Central memory CD8-positive, alpha-beta T cell (primary cell): ENCODE data around the gene MTUS2.
"Not testable (repeated sequence)": the region's sequence is repeated elsewhere in the genome, so short reads cannot be mapped to it uniquely, and the experiment has no call there.

Experiments
- ATAC-seq: fragments of 150-1000 bp; cut with Tn5 transposase; replicated peaks from 2 replicates; pipeline ENCODE4 v1.10.0; 2022; ENCODE audit warnings: mild to moderate bottlenecking, moderate FRiP score, moderate number of reproducible peaks; ENCODE audit not compliant: poor library complexity, severe bottlenecking; ENCODE audit errors: extremely low read depth
- DNase-seq, 2 donors: peaks; one replicate each; pipeline ENCODE4 v3.0.0; 2021; ENCODE audit warnings: low spot score in 2 of 2
- H3K27ac Mint-ChIP-seq: one replicate; pipeline ENCODE4 v1.8.0; 2022; ENCODE audit warnings: low read depth, mild to moderate bottlenecking, moderate library complexity, mixed read lengths
- H3K27me3 Mint-ChIP-seq: one replicate; pipeline ENCODE4 v1.8.0; 2022; ENCODE audit warnings: mixed read lengths
- H3K36me3 Mint-ChIP-seq: one replicate; pipeline ENCODE4 v1.8.0; 2022; ENCODE audit warnings: mild to moderate bottlenecking, moderate library complexity, mixed read lengths; ENCODE audit not compliant: insufficient read depth
- H3K4me1 Mint-ChIP-seq: one replicate; pipeline ENCODE4 v1.8.0; 2022; ENCODE audit warnings: mixed read lengths
- H3K4me3 Mint-ChIP-seq: one replicate; pipeline ENCODE4 v1.8.0; 2022; ENCODE audit warnings: mild to moderate bottlenecking, moderate library complexity, mixed read lengths
- H3K9me3 Mint-ChIP-seq: one replicate; pipeline ENCODE4 v1.8.0; 2022; ENCODE audit warnings: mixed read lengths

The MTUS2 gene

GRCh38 chr13:29362849-29363604 lies 542.9 kb downstream of the MTUS2 start:
- H3K4me1 Mint-ChIP-seq: no peaks in the 10 kb centered on the region
- peaks cover 29% of the 10 kb centered on the region for H3K27me3 Mint-ChIP-seq
- DNase-seq (no peak), ATAC-seq (no peak)
- H3K36me3 Mint-ChIP-seq: no peaks in the 10 kb centered on the region
- H3K4me3 Mint-ChIP-seq: peak overlapping the region; percentile 18
- H3K27ac Mint-ChIP-seq: no peak overlapping the region
- H3K9me3 Mint-ChIP-seq: no peaks in the 10 kb centered on the region

DNA sequence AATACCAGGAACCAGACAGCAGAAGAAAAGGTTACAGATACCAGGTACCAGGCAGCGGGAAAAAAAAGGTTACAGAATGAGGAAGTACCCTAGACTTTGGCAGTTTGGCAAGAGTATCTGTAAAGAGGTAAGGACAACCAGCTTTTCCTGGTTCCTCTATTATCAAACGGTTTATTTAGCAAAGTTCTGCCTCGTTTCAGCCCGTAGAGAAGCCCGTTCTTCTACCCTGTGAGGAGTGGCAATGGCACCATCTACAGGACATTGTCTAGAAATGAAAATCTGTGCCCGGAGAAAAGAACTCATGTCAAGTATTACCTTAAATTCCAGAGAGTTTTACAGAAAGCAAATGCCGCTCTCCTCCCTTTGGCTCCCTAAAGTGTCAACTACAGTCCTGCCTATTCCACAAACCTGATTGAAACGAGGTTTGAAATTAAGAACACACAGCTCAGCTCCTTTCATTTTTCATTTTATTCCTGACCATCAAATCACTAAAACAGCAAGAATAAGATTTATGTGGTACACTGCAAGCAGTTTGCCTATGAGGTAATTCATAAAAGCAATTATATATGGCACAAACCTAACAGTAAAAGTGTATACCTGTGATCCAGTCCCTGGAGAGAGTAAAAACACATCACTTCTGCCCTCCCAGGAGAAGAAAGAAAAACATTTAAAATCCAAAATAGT lies 549.1 kb downstream of the MTUS2 start:
- Mint-ChIP-seq H3K9me3 (no peaks in the 10 kb centered on the region), H3K27ac (peak overlapping the region; percentile 17), H3K27me3 (peaks cover 64% of the 10 kb centered on the region), H3K4me3 (no peak overlapping the region), H3K4me1 (peaks cover 5% of the 10 kb centered on the region), H3K36me3 (no peaks in the 10 kb centered on the region)
- ATAC-seq: no peak
- DNase-seq: no peak

GRCh38 chr13:29379281-29379680 lies 559.1 kb downstream of the MTUS2 start:
- Mint-ChIP-seq H3K36me3 (no peaks in the 10 kb centered on the region), H3K9me3 (no peaks in the 10 kb centered on the region), H3K4me1 (no peaks in the 10 kb centered on the region), H3K27ac (no peak overlapping the region), H3K4me3 (no peak overlapping the region), H3K27me3 (peaks cover 48% of the 10 kb centered on the region)
- DNase-seq (no peak), ATAC-seq (no peak)

GRCh38 chr13:29379865-29380264 lies 559.7 kb downstream of the MTUS2 start:
- no peak for ATAC-seq
- Mint-ChIP-seq H3K27me3 (peaks cover 48% of the 10 kb centered on the region), H3K36me3 (no peaks in the 10 kb centered on the region), H3K4me1 (no peaks in the 10 kb centered on the region), H3K4me3 (no peak overlapping the region), H3K9me3 (no peaks in the 10 kb centered on the region), H3K27ac (no peak overlapping the region)
- DNase-seq: no peak

- Mint-ChIP-seq H3K36me3 (no peaks in the 10 kb centered on the region), H3K9me3 (no peaks in the 10 kb centered on the region), H3K4me1 (no peaks in the 10 kb centered on the region), H3K27me3 (peaks cover 36% of the 10 kb centered on the region), H3K4me3 (no peak overlapping the region), H3K27ac (no peak overlapping the region)
- no peak for DNase-seq
- no peak for ATAC-seq
Observed at GRCh38 chr13:29382021-29382420, 561.9 kb downstream of the MTUS2 start.

GRCh38 chr13:29383476-29383875 lies 563.3 kb downstream of the MTUS2 start:
- H3K36me3 Mint-ChIP-seq: no peaks in the 10 kb centered on the region
- H3K4me3 Mint-ChIP-seq: no peak overlapping the region
- ATAC-seq: no peak

DNA sequence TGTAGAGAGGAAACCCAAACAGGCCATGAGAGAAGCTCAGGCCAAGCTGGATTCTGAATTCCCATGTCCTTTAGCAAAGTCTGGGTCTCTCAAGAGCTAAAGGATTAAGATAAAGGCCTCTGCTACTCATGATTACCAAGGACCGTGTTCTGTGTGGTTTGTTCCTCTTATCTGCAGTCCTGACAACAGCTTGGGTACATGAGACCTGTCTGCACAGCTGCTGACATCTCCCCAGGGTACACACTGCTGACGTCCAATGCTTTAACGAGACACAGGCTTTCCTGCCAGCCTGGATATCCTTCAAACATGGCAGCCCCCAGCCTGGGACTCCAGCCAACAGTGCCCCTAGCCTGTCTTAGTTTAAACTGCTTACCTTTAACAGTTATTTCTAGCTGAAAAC lies 564.3 kb downstream of the MTUS2 start:
- ATAC-seq (no peak), DNase-seq (no peak)
- Mint-ChIP-seq H3K9me3 (no peaks in the 10 kb centered on the region), H3K4me1 (no peaks in the 10 kb centered on the region), H3K27me3 (peaks cover 23% of the 10 kb centered on the region), H3K36me3 (no peaks in the 10 kb centered on the region), H3K27ac (no peak overlapping the region), H3K4me3 (no peak overlapping the region)

More at GRCh38 chr13:29383476-29383875, 563.3 kb downstream of the MTUS2 start:
- no peak for DNase-seq
- H3K27me3 Mint-ChIP-seq: peaks cover 30% of the 10 kb centered on the region
- no peaks in the 10 kb centered on the region for H3K9me3 Mint-ChIP-seq
- H3K27ac Mint-ChIP-seq: no peak overlapping the region
- H3K4me1 Mint-ChIP-seq: no peaks in the 10 kb centered on the region

DNA sequence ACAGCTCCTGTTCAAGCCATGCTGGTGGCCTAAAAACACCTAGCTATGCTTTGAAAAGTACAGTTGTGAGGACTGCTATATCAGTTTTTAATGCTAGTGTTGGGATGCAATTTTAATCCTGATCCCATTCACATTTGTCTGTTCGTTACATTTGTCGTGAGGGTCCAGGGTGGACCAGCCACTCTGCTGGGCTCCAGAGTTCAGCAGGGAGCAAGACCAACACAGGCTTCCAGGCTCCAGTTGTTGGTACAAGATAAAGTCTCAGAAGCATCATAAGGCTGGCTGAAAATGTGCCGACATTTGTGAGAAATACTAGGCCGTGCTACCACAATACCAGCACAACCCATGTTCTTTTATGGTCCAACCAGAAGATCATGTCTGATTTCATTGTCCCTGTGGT lies 564.7 kb downstream of the MTUS2 start:
- peaks cover 22% of the 10 kb centered on the region for H3K27me3 Mint-ChIP-seq
- H3K4me3 Mint-ChIP-seq: no peak overlapping the region
- no peaks in the 10 kb centered on the region for H3K4me1 Mint-ChIP-seq
- DNase-seq: no peak
- no peak overlapping the region for H3K27ac Mint-ChIP-seq
- H3K36me3 Mint-ChIP-seq: no peaks in the 10 kb centered on the region
- H3K9me3 Mint-ChIP-seq: no peaks in the 10 kb centered on the region
- ATAC-seq: no peak

- H3K4me1 Mint-ChIP-seq: no peaks in the 10 kb centered on the region
Observed at GRCh38 chr13:29386246-29386645, 566.1 kb downstream of the MTUS2 start.

GRCh38 chr13:29390598-29390997 lies 570.5 kb downstream of the MTUS2 start:
- not testable (repeated sequence) for H3K4me3 Mint-ChIP-seq, H3K9me3 Mint-ChIP-seq, H3K27ac Mint-ChIP-seq, ATAC-seq, DNase-seq, H3K4me1 Mint-ChIP-seq, H3K36me3 Mint-ChIP-seq
- peaks cover 39% of the 10 kb centered on the region for H3K27me3 Mint-ChIP-seq

More at GRCh38 chr13:29386246-29386645, 566.1 kb downstream of the MTUS2 start:
- Mint-ChIP-seq H3K36me3 (no peaks in the 10 kb centered on the region), H3K27me3 (peaks cover 15% of the 10 kb centered on the region), H3K9me3 (no peaks in the 10 kb centered on the region), H3K4me3 (no peak overlapping the region), H3K27ac (no peak overlapping the region)
- DNase-seq (no peak), ATAC-seq (no peak)

DNA sequence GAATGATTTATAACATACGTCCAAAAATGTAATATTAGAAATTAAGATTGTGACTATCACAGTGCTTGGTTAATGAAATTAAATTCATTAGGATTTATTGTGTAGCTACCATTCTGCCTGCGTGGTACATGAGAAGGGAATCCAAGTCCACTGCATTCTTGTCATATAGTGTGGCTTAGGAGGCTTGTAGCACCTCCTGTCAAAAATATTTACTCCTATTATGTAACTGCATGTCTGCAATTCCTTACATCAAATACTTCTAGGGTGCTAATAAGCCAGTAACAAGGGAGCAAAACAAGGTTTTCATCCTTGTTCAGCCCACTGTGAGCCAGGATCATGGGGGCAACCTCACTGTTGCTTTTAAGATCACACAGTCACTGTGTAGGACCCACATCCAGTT lies 576.3 kb downstream of the MTUS2 start:
- H3K36me3 Mint-ChIP-seq: no peaks in the 10 kb centered on the region
- no peak for ATAC-seq
- no peaks in the 10 kb centered on the region for H3K4me1 Mint-ChIP-seq
- H3K9me3 Mint-ChIP-seq: no peaks in the 10 kb centered on the region
- H3K27ac Mint-ChIP-seq: no peak overlapping the region
- H3K4me3 Mint-ChIP-seq: no peak overlapping the region
- no peak for DNase-seq
- peaks cover 65% of the 10 kb centered on the region for H3K27me3 Mint-ChIP-seq

- Mint-ChIP-seq H3K4me1 (no peaks in the 10 kb centered on the region), H3K36me3 (no peaks in the 10 kb centered on the region), H3K4me3 (no peak overlapping the region), H3K27ac (no peak overlapping the region), H3K9me3 (no peaks in the 10 kb centered on the region), H3K27me3 (peaks cover 59% of the 10 kb centered on the region)
- no peak for DNase-seq
- no peak for ATAC-seq
Observed at GRCh38 chr13:29397265-29397664, 577.1 kb downstream of the MTUS2 start.

DNA sequence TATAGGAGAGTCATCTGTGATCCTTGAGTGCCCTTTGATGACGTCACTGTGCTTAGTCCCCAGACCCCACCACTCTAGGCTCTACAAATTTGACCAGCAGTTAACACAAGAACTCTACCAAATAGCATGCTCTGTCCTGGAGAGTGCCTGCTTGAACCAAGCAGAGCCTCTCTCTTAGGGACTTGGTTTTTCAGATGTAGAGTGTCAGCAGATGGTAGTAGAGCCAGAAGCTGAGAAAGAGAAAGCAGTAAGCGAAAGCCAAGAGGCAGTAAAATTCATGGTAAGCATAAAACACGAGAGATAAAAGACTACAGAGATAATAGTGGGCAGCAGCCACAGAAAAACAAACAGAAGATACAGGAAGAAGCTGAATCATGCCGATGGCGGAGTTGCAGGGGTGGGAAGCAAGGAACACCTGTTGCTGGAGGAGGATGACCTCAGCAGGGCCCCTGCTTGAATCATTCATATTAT lies 582.1 kb downstream of the MTUS2 start:
- ATAC-seq: no peak
- Mint-ChIP-seq H3K36me3 (no peaks in the 10 kb centered on the region), H3K27ac (no peak overlapping the region), H3K4me3 (no peak overlapping the region), H3K4me1 (no peaks in the 10 kb centered on the region), H3K9me3 (no peaks in the 10 kb centered on the region), H3K27me3 (peaks cover 18% of the 10 kb centered on the region)
- no peak for DNase-seq
